Stimulated activated naive CD8-positive, alpha-beta T cell treated with anti-CD3 and anti-CD28 coated beads, Interleukin-15, amount 100 ng/mL, for 72 hours (primary cell): ENCODE data around the gene MYH6.

Experiments
- ATAC-seq: fragments of 150-1000 bp; cut with Tn5 transposase; 2 replicates; pipeline ENCODE4 v1.10.0; 2021; ENCODE audit warnings: mild to moderate bottlenecking, moderate library complexity
- DNase-seq, 2 donors: peaks; one replicate each; pipeline ENCODE4 v3.0.0; 2021 to 2022
- H3K27ac Mint-ChIP-seq, 2 donors: one replicate each; pipeline ENCODE4 v1.8.0; 2022; ENCODE audit warnings: mild to moderate bottlenecking in 2 of 2, mixed read lengths in 2 of 2, moderate library complexity in 2 of 2
- H3K27me3 Mint-ChIP-seq: one replicate; pipeline ENCODE4 v1.8.0; 2022; ENCODE audit warnings: mixed read lengths
- H3K4me1 Mint-ChIP-seq: one replicate; pipeline ENCODE4 v1.8.0; 2022; ENCODE audit warnings: mild to moderate bottlenecking, mixed read lengths
- H3K4me3 Mint-ChIP-seq, 2 donors: one replicate each; pipeline ENCODE4 v1.8.0; 2022; ENCODE audit warnings: mild to moderate bottlenecking in 2 of 2, mixed read lengths in 2 of 2, moderate library complexity in 1 of 2
- H3K9me3 Mint-ChIP-seq, 2 donors: one replicate each; pipeline ENCODE4 v1.8.0; 2022; ENCODE audit warnings: mixed read lengths in 2 of 2

MYH6 gene

DNA sequence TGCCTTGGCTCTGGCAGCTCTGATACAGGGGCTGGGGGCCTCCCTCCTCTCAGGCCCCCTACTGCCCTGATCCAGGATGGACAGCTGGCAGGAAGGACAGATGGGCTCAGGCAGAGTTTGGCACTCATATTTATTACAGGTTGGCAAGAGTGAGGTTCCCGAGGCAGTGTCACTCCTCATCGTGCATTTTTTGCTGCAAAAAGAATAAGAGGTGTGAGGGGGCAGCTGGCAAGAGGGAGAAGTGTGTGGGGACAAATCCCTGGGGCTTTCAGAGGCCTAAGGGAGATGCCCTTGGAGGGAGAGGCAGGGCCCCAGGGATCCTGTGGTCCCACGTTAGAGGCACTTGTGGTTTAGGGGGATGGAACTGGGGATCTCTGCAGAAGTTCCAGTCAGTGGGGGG, 26.2 kb downstream of the MYH6 start:
- no peak for DNase-seq
- no peak overlapping the region for H3K4me3 Mint-ChIP-seq
- H3K4me1 Mint-ChIP-seq, result no peaks in the 10 kb centered on the region
- no peak for ATAC-seq
- H3K27me3 Mint-ChIP-seq, result peaks cover 34% of the 10 kb centered on the region
- no peaks in the 10 kb centered on the region for H3K9me3 Mint-ChIP-seq
- H3K27ac Mint-ChIP-seq, result peak overlapping the region in 1 of 2 donors; percentile 68

DNA sequence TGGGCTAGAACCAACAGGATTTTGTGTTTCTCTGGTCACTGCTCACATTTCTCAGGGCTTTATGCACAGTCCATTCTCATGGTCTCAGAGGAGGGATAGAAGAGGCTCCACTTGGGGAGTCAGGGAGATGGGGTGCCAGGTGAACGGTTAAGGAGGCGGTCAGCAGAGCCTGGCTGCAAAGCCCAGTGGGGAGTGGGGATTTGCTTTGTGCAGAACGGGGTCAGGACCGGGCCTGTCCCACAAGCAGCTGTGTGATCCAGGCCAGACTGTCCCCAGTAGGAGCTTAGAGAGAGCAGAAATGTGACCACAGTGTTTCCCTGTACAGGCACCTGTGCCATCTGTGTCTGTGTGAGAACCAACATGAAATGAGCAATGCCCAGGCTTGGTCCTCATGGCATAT, 27.1 kb downstream of the MYH6 start:
- no peaks in the 10 kb centered on the region for H3K9me3 Mint-ChIP-seq
- peaks cover 34% of the 10 kb centered on the region for H3K27me3 Mint-ChIP-seq
- ATAC-seq (no peak), DNase-seq (no peak)
- H3K27ac Mint-ChIP-seq, result no peak overlapping the region
- no peaks in the 10 kb centered on the region for H3K4me1 Mint-ChIP-seq
- H3K4me3 Mint-ChIP-seq, result no peak overlapping the region

DNA sequence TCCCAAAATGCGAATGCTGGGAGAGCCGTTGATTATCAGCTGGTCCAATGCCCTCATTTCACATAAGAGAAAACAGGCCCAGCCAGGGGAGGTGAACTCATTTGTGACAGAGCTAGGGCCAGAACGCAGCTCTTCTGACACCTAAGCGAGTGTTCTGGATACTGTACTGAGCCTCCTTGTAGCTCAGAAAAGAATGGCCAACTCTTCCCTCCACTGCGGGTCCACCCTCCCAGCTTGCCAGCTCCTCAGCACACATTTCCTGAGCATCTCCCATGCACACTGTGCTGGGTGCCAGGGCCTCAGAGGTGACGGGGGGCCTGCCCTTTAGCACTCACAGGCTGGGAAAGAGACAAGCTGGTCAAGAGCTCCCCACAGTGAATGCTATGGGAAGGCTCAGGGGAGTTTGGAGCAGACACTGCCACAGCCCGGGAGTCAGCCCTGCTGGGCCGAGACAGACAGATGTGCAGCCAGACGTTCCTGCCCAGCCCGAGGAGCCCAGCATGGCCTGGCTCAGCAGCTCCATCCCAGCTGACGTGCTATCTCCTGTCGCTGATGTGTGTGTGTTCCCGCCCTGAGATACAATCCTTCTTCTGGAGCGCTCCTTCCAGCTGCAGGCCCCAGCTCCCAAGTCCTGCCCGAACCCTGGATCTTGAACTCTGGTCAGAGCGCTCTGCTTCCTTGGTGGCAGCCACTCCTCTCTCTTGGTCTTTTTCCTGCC, 27.7 kb downstream of the MYH6 start:
- Mint-ChIP-seq H3K27ac (no peak overlapping the region), H3K27me3 (peaks cover 34% of the 10 kb centered on the region), H3K4me1 (no peaks in the 10 kb centered on the region), H3K4me3 (no peak overlapping the region), H3K9me3 (no peaks in the 10 kb centered on the region)
- DNase-seq, result no peak
- peak; percentile 29 for ATAC-seq

DNA sequence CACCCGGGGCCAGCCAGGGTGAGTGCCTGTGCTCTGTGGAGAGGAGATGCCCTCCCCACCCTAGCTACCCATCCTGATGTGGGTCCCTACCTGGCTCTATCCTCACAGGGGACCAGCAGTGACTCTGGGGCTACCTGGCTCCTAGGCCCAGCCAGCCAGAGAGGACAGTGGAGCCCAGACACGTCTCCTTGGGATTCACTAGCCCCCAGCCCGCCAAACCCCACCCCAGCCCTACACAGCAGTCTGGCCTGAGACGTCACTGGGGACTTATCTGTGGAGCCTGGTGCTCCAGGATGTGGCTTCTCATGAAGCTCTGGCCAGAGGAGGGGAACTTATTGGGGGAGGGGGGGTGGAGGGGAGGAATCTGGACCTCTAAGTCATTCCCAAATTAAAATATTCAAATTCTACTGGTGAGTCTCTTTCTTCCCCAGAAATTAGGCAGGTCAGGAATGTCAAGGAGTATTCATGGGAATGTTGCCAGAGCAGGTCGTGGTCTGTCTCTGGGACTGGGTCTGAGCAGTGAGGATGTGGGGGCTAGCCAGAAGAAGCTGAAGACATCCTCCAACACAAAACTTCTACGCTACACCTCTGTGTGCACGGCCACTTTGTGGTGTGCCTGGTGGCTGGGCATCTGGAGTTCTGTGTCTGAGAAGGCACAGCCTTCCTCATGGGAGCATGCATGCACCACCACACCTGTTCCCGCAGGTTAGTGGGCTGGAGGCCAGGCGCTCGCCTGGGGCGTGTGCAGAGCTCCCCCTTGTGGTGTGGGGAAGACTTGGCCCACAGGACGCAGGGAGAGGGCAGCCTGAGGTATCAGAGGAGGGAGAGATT, 28.5 kb downstream of the MYH6 start:
- peaks cover 34% of the 10 kb centered on the region for H3K27me3 Mint-ChIP-seq
- H3K9me3 Mint-ChIP-seq, result no peaks in the 10 kb centered on the region
- peak; percentile 80 for ATAC-seq
- no peaks in the 10 kb centered on the region for H3K4me1 Mint-ChIP-seq
- peak; percentile 59 to 63 for DNase-seq
- H3K4me3 Mint-ChIP-seq, result no peak overlapping the region
- peak overlapping the region in 1 of 2 donors; percentile 46 for H3K27ac Mint-ChIP-seq

DNA sequence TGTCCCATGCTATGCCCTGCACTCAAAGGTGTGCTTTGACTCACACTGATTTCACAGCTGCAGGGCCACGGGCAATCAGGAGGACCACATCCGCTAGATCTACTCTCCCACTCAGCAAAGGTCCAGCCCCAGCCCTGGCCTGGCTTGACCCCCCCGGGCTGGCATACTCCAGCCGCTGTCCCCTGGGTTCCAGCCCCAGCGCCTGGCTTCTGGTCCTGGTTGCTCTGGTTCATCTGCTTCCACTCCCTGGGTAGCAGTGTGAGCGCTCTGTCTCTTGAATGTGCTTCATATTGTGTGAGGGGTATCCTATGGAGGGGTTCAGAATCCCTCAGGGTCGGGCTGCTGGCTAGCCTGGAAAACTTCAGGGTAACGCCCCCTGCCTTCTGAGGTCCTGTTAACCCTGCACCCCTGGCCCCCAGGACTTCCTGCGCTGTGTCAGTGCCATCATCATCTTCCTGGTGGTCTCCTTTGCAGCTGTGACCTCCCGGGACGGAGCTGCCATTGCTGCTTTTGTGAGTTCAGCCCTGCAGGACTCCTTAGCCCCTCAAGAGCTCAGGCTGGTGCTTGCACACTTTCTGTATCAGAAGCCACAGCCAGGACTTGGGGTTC, 29.4 kb downstream of the MYH6 start:
- H3K9me3 Mint-ChIP-seq, result no peaks in the 10 kb centered on the region
- no peaks in the 10 kb centered on the region for H3K4me1 Mint-ChIP-seq
- ATAC-seq (no peak), DNase-seq (no peak)
- H3K27me3 Mint-ChIP-seq, result peaks cover 34% of the 10 kb centered on the region
- no peak overlapping the region for H3K4me3 Mint-ChIP-seq
- no peak overlapping the region for H3K27ac Mint-ChIP-seq

DNA sequence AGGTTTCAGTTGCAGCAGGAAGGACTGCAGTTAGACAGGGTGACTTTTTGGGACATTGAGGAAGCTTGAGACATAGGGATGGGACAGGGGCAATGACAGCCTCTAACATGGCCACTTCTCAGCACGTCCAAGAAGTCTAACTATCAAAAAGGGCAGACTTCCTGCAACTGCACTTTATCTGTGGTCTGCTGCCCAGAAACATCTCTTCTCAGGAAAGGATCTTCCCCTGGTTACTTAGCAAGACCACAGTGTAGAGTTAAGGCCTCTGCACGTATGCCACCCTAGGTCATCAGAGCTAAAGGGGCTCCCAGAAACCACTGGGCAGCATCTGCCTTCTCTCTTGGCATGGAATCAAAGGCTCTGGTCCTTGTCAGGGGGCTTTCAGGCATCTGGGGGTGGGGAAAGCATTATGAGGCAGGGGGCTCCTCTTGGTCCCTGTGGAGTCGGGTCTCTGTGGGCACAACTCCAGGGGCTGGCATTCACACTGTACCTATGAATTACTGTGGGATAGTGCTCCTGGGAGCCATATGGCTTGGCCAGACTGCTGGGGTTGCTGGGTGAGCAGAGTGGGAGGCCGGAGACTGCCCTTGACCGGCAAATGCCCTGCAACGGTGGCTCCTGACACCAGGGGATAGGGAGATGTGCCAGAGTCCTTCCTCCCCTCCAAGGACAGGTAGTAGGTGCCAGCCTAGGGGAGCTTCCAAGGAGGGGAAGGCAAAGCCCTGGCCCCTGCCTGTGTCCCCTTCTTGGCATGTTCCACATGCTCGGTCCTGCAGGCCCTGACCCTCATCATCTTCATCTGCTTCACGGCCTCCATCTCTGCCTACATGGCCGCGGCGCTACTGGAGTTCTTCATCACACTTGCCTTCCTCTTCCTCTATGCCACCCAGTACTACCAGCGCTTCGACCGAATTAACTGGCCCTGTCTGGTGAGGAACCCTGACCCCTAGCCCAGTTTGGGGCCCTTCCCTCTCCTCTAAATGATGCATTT, 30.2 kb downstream of the MYH6 start:
- Mint-ChIP-seq H3K27me3 (peaks cover 33% of the 10 kb centered on the region), H3K4me3 (no peak overlapping the region), H3K4me1 (no peaks in the 10 kb centered on the region), H3K27ac (no peak overlapping the region), H3K9me3 (no peaks in the 10 kb centered on the region)
- DNase-seq, result no peak
- no peak for ATAC-seq

DNA sequence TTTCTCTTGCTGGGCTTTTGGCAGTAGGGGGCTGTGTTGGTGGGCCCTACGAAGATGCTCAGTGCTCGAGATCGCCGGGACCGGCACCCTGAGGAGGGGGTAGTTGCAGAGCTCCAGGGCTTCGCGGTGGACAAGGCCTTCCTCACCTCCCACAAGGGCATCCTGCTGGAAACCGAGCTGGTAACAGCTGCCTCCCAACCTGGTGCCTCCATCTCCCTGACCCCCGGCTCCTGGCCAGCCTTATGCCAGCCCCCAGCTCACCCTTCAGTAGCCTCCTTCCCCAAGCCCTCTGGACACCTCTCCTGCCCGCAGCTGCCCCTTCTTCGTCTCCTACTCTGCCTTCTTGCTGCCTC, 30.9 kb downstream of the MYH6 start:
- ATAC-seq (no peak), DNase-seq (no peak)
- Mint-ChIP-seq H3K4me3 (no peak overlapping the region), H3K9me3 (no peaks in the 10 kb centered on the region), H3K27me3 (peaks cover 26% of the 10 kb centered on the region), H3K4me1 (no peaks in the 10 kb centered on the region), H3K27ac (no peak overlapping the region)

DNA sequence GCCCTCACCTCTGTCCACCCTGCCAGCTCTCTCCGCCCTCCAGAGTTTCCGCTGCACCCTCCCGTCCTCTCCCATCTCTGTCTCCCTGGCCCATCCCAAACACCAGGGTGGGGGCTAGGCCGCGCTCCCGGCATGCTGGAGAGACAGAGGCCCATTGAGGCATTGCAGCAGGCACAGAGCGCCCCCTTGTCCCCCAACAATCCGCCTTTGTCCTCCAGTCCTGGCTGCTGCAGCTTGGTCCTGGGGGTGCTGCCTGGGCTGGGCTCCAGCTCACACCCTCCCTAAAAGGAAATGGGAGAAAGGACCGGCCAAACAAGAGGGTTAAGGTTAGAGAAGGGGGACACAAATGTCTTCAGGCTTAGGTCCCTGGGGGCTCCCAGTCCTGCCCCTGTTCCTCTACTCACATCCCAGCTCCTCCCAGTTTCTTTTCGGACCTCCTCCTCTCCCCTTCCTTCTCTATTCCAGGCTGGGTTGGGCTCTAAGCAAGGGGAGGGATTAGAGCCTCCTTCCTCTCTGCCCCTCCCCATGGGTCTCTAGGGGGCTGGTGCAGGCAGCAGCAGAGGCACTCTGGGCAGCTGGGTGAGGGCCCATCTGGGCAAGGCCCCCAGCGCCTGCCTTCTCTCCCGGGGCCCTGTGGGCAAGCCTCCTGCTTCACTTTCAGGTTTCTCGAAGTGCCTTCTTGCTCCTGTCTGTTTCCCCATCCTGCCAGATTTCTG, 31.4 kb downstream of the MYH6 start, which contains the start of gene CMTM5:
TSS of gene CMTM5 (plus strand) at position 565 of the 716 bp plus-strand sequence. CDS start 206 bp downstream, outside the sequence.
- no peaks in the 10 kb centered on the region for H3K4me1 Mint-ChIP-seq
- DNase-seq, result no peak
- no peak for ATAC-seq
- H3K4me3 Mint-ChIP-seq, result no peak within 1 kb of the TSS
- no peak within 1 kb of the TSS for H3K27ac Mint-ChIP-seq
- H3K9me3 Mint-ChIP-seq, result no peaks in the 10 kb centered on the region
- H3K27me3 Mint-ChIP-seq, result peaks cover 20% of the 10 kb centered on the region

DNA sequence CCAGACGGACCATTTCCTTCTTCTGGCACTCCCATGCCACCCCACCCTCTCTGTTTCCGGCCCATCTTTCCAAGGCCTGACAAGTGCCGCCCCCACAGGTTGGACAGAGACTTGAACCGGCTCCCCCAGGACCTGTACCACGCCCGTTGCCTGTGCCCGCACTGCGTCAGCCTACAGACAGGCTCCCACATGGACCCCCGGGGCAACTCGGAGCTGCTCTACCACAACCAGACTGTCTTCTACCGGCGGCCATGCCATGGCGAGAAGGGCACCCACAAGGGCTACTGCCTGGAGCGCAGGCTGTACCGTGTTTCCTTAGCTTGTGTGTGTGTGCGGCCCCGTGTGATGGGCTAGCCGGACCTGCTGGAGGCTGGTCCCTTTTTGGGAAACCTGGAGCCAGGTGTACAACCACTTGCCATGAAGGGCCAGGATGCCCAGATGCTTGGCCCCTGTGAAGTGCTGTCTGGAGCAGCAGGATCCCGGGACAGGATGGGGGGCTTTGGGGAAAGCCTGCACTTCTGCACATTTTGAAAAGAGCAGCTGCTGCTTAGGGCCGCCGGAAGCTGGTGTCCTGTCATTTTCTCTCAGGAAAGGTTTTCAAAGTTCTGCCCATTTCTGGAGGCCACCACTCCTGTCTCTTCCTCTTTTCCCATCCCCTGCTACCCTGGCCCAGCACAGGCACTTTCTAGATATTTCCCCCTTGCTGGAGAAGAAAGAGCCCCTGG, 32.4 kb downstream of the MYH6 start:
- no peak for ATAC-seq
- Mint-ChIP-seq H3K4me1 (no peaks in the 10 kb centered on the region), H3K4me3 (no peak overlapping the region)

DNA sequence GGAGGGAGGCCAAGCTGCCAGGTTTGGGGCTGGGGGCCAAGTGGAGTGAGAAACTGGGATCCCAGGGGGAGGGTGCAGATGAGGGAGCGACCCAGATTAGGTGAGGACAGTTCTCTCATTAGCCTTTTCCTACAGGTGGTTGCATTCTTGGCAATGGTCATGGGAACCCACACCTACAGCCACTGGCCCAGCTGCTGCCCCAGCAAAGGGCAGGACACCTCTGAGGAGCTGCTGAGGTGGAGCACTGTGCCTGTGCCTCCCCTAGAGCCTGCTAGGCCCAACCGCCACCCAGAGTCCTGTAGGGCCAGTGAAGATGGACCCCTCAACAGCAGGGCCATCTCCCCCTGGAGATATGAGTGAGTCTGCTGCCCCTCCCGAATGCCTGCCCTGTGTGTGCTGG, 35.0 kb downstream of the MYH6 start:
- no peak overlapping the region for H3K4me3 Mint-ChIP-seq
- peaks cover 13% of the 10 kb centered on the region for H3K27me3 Mint-ChIP-seq
- no peak for DNase-seq
- ATAC-seq, result no peak
- no peaks in the 10 kb centered on the region for H3K9me3 Mint-ChIP-seq
- no peaks in the 10 kb centered on the region for H3K4me1 Mint-ChIP-seq
- no peak overlapping the region for H3K27ac Mint-ChIP-seq

More for the DNA sequence above, 32.4 kb downstream of the MYH6 start:
- H3K27me3 Mint-ChIP-seq, result peaks cover 19% of the 10 kb centered on the region
- H3K27ac Mint-ChIP-seq, result no peak overlapping the region
- H3K9me3 Mint-ChIP-seq, result no peaks in the 10 kb centered on the region
- no peak for DNase-seq

DNA sequence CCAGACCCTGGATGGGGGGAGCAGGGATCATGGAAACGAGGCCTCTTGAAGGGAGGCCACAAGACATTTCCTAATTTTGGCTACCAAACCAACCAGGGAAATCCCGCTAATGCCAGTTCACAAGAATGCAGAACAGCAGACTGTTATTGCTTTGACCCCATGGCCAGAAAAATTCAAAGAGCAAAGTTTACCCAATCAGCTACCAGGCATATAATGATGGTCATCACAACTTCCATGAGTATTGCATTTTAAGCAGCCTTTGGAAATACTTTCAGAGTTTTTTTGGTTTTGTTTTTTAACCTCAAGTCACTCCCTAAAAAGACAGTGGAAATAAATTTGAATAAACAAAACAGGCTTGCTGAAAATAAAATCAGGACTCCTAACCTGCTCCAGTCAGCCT, 35.6 kb downstream of the MYH6 start, which contains the start of gene IL25:
TSS of gene IL25 (plus strand) at position 301 of the 400 bp plus-strand sequence.
- no peaks in the 10 kb centered on the region for H3K4me1 Mint-ChIP-seq
- no peak within 1 kb of the TSS for H3K4me3 Mint-ChIP-seq
- peak within 1 kb of the TSS in 1 of 2 donors; percentile 47 for H3K27ac Mint-ChIP-seq
- peaks cover 17% of the 10 kb centered on the region for H3K27me3 Mint-ChIP-seq
- DNase-seq (no peak), ATAC-seq (no peak)
- no peaks in the 10 kb centered on the region for H3K9me3 Mint-ChIP-seq

DNA sequence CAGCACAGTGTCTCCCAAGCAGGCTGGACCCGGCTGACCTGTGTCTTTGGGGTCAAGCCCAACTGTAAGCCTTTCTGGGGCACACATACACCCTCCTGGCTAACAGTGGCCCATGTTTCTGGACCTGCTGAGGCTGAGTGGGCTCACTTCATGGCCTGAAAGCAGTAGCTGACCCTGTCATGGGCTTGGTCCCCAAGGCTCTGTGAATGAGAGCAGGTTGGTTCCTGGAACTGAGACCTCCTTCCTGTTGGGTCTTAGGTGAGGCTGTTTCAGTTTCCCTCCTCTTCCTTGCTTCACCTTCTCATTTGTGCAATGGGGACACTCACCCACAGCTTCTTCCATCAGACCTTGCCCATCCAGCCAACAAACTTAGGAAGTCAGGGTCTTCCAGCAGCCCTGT, 36.2 kb downstream of the MYH6 start:
- Mint-ChIP-seq H3K4me1 (no peaks in the 10 kb centered on the region), H3K27me3 (peaks cover 17% of the 10 kb centered on the region), H3K27ac (peak overlapping the region in 1 of 2 donors; percentile 47), H3K9me3 (no peaks in the 10 kb centered on the region), H3K4me3 (no peak overlapping the region)
- ATAC-seq (no peak), DNase-seq (no peak)

DNA sequence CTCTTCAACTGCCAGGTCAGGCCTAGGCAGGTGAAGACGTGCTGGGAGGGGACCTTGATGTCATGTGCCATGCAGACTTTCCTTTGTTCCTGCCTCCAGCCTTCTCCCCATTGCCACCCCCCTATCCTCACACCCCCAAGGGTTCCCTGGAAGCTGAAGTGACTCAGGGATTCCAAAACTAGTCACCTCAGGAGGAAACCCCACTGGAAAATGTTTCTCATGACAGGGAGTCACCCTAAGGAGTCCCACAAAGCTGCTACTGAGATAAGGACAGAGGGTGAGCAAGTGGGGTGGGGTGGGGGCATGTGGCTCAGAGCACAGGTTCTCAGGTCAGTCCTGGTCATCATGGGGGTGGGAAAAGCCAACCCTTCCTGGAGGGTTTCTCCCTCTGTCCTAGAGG, 37.9 kb downstream of the MYH6 start:
- peaks cover 26% of the 10 kb centered on the region for H3K27me3 Mint-ChIP-seq
- H3K9me3 Mint-ChIP-seq, result no peaks in the 10 kb centered on the region
- no peak overlapping the region for H3K27ac Mint-ChIP-seq
- H3K4me3 Mint-ChIP-seq, result no peak overlapping the region
- H3K4me1 Mint-ChIP-seq, result no peaks in the 10 kb centered on the region
- ATAC-seq (no peak), DNase-seq (no peak)

DNA sequence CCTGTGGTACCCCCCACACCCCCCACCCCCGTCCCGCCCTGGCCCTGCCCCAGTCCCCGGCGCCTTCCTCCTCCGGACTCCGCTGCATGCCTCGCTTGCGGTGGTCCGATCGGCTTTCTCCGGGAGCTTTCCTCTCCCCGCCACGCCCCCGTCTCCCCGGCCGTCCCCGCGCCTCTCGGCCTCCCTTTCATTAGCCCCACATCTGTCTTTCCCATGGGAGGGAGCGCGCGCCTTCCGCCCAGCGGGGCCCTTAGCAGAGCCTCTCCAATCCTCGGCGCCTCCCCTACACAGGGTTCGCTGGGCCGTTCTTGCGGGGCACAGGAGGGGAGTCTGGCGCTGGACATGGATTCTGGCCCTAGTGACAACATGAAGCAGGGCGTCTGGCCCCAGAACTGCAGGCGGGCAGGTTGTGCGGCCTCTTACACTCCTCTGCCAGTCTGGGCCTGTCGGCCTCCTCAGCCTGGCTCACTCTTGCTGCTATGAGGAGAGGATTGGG, 41.6 kb downstream of the MYH6 start:
- H3K4me1 Mint-ChIP-seq, result peaks cover 6% of the 10 kb centered on the region
- ATAC-seq (peak; percentile 27), DNase-seq (no peak)
- H3K4me3 Mint-ChIP-seq, result no peak overlapping the region
- H3K27me3 Mint-ChIP-seq, result peaks cover 50% of the 10 kb centered on the region
- H3K9me3 Mint-ChIP-seq, result no peaks in the 10 kb centered on the region
- H3K27ac Mint-ChIP-seq, result no peak overlapping the region
